NCI-H510A (cell line): ENCODE data around the gene USO1.
A peak's percentile ranks its signal among the peaks of the same experiment; 100 is the strongest.
"Not testable (repeated sequence)": the region's sequence is repeated elsewhere in the genome, so short reads cannot be mapped to it uniquely, and the experiment has no call there.

ENCODE experiments used
- DNase-seq: peaks from one replicate; lab custom pipeline; 2025; lab: John Stamatoyannopoulos, UW

The USO1 gene

DNA sequence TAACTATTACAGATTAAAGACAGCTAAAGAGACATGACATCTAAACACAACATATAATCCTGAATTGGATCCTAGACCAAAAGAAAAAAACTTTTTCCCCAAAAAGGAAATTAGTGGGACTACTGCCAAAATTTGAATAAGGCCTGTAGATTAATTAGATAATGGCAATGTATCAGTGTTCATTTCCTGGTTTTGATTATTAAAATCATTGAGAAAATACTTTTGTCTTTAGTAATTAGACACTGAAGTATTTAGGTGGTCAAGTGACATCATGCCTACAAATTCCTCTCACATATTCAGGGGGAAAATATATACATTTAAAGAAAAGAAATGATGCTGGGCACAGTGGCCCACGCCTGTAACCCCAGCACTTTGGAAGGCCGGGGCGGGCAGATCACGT, 10.4 kb upstream of the USO1 start:
- no peak for DNase-seq

DNA sequence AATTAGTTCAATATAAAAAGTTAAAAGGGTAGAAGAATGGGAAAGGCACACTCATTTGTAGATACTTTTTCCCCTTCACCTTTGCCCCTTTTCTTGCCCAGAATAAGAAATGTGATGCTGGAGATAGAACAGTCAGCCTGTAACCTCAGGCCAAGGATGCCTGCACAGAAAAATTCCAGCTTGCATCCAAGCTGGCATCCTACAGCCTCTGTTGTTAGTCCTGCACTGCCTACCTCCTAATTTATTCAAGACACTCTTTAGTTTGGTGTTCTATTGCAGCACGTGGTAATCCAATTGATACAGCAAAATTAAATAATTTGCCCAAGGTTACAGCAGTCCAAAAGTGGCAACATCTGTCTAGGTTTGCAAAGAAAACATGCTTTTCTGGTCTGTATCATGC, 9.7 kb upstream of the USO1 start:
- no peak for DNase-seq

DNA sequence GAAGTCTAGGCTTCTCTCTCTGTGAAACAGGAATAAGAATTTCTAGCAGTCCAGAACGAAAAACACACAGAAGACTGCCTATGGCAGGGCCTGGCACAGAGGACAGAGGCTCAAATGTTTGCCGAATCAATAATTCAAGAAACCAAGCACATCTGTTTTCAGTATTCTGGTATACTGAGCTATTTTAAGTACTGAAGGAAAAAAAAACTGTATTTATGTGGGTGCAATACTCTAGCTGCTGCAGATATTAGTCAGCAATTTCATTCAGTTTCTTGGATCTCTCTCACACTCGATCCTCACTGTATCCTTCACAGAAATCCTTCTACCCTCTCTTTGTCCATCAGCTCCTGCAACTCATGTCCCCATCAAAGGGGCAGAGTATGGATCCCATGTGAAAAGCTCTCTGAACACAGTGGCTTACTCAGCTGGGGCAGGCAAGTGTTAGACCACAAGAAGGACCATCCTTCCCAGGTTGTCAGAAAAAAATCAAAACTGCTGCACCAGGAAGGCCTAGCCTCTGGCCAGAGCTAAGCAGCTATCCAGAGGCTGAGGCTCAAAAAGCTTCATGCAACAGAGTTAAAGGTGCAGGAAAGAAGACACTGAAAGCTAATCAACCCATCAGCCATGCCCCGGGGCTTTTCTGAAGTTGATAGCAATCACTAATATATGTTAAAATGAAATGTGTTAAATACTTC, 9.1 kb upstream of the USO1 start:
- DNase-seq = no peak

DNA sequence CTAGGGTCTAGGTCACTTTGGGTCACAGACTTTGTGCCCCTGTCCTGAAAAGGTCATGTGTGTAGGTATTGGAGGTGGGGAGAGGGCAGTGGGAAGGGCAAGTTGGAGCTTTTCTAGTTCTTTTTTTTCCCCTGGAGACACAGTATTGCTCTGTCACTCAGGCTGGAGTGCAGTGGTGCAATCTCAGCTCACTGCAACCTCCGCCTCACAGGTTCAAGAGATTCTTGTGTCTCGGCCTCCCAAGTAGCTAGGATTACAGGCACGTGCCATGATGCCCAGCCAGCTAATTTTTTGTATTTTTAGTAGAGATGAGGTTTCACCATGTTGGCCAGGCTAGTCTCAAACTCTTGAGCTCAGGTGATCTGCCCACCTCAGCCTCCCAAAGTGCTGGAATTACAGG, 8.3 kb upstream of the USO1 start:
- DNase-seq = not testable (repeated sequence)

DNA sequence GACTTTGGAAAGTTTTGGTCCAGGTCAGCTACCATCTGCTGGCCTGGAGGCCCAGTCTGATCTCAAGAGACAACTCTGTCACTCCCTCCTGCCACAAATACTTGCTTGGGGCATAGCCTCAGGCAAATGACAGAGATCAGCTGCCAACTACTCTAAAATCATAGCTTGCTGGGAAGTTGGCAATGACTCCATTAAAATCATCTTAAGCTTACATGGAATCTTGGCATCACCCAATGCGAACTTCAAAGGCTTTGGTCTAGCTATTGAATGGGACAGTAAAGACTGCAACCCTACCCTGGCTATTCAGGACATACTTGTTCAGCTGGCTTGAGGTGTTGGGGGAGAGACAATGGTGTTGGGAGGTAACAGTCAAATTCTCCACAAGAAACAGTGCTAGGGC, 7.0 kb upstream of the USO1 start:
- DNase-seq = no peak

DNA sequence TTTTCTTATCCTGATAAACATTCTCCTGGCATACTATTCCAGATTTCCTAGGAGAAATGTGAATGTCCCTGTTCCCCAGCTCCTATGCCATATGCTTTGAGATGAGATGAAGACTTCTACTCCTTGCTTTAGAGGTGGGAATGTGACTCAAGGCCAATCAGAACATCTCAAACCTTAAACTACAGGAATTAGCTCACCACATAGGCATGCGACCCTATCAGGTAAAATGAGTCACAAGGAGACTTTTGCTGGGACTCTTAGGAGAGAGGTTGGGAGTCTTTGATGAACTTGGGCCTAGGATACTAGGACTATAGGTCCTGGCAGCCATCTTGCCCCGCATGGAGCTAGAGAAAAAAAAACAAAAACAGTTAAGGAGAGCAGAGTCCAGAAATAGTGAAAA, 5.8 kb upstream of the USO1 start:
- no peak for DNase-seq

DNA sequence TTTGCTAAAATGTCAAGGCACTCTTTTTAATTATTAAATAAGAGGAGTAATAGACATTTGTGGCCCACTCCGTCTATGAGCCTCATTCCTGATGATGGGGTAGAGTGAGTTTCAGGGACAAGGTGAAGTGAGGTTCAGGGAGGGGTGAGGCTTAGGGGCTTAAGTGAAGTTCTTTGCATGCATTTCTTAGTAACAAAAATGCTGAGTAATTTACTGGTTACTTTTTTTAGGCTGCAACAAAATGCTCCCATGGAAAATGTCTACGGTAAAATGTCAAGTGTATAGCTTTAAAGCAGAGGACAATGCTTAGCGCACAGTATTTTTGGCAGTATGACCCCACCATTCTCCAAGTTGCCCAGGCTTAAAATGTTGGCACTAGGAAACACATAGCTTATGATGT, 2.0 kb upstream of the USO1 start:
- DNase-seq = no peak

DNA sequence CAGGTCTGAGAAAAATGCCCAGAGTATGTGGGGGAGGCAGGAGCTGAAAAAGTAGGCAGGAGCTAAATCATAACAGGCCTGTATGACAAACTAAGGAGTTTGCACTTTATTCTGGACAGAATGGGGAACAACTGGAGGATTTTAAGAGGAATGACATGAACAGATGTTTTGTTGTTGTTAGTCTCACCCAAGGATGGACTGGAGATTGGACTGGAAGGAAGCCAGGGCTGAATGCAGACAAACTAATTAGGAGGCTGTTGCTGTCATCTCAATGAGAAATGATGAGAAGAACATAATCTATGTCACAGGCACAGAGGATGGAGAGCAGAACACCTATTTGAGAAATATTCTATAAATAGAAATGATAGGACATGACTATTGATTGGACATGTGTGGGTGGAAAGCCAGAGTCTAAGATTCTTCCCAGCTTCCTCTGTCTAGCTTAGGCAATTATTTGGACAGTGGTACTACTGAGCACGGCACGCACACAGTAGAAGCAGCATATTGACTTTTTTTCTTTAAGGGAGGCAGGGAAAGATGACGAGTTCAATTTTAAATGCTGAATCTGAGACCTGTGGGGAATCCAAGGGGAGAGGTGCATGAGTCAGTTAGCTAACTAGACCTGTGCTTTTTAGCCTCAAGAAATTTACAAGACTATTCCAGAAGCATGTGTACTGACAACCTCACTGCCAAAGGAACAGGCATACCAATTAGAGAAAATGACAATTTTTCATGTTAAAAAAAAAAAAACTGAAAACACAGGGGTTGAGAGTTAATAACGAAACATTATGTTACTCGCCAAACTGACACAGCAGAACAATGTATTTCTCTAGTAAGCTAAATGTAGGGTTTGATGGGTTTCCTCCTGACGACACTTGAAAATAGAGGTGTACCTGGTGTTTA, 963 bp upstream of the USO1 start:
- DNase-seq = no peak

DNA sequence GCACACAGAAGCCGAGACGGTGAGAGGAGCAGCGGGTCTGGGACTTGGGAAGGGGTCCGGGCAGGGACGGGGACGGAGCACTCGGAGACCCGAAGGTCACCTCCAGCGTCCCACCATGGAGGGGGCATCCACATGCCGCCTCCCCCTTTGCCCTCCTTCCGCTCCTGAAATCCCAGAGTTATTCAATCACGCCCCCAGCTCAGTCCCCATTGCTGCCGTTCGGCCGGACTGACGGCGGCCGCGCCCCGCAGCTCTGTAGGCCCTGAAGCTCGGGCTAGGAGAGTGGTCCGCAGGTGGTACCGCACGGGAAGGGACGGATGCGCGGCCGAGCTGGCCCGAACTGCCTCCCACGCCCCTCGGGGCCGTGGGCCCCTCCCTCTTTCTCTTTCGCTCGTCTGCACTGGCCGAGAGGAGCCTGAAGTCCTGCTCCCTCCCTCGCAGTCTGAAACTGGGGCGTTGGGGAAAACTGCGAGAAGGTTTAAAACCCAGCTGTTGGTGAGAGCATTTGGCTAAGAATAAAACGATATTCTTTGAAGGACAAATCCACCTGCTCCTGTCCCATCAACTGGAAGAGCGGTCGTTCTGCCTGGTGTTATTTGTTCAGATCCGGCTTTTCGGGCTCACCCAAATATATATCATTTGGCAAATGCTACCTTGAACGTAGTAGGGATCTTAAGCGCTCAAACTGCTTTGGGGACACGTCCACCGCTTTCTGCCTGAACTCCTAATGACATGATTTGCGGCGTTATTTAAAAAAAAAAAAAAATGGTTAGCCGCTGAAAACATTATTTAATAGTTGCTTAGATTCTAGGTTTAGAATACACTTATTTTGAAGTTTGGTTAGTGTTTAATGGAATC, 719 bp downstream of the USO1 start:
- peak; percentile 37 for DNase-seq

DNA sequence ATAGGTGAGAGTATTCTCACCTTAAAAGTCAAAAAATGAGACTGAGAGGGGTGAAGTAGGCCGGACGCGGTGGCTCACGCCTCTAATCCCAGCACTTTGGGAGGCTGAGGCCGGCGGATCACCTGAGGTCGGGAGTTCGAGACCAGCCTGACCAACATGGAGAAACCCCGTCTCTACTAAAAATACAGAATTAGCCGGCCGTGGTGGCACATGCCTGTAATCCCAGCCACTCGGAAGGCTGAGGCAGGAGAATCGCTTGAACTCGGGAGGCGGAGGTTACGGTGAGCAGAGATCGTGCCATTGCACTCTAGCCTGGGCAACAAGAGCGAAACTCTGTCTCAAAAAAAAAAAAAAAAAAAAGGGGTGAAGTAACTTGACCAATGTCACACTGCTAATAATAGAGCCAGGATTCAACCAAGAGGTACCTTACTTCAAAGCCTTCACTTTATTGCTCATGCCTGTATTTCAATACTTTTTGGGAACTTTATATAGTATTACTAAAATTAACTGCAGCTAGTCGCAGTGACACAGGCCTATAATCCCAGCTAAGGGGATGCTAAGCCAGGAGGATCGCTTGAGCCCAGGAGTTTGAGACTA, 1.7 kb downstream of the USO1 start:
- DNase-seq = not testable (repeated sequence)

DNA sequence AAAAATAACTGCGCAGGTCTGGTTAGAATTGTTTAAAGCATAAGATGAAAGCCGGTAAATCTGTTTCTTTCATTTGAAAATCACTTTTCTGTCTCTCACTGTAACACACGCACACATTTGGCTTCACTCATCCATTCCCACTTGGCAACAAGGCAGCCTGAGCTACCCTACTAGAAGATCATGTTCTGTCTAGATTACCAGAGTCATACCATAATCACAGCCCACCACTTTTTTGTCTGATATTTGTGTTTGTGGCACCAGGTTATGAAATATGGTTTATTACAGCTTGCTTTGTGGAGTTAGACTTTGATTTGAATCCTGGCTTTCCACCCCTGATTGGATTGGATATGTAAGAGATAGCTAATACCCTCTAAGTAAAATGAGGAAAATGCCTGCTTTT, 2.2 kb downstream of the USO1 start:
- DNase-seq = no peak

DNA sequence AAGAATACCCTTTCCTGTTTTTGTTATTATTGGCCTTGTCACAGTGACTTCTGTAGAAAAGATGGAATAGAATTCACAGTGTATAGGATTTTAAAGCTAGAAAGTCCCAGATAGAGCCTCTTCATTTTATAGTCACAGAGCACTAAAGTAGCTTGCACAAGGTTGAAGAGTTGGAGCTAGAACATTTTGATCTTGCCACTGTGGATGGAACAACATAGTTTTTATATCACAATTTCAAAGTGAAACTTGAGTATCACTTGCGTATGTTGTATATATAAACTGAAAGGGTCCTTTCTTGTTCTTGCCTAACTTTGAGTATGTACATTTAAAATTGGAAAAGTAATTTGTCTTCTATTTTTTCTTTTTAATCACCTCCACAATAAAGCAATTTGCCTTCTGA, 2.7 kb downstream of the USO1 start:
- no peak for DNase-seq

DNA sequence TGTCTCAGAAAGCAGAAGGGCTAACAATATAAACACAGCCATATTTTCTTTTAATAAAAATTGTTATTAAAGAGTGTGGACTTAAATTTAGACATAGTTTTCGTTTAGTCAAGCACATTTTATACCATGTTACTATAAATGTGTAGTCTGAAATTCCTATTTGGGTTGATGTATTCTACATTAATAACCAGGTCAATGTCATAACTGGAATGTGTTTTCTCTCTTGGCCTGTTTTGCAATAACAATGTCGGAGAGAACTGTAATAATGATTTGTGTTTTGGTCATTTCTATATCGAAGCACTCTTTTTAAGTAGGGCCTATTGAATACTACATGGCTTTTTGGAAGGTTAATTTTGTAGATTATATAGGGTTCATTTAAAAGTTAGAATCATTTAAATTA, 5.5 kb downstream of the USO1 start:
- no peak for DNase-seq

DNA sequence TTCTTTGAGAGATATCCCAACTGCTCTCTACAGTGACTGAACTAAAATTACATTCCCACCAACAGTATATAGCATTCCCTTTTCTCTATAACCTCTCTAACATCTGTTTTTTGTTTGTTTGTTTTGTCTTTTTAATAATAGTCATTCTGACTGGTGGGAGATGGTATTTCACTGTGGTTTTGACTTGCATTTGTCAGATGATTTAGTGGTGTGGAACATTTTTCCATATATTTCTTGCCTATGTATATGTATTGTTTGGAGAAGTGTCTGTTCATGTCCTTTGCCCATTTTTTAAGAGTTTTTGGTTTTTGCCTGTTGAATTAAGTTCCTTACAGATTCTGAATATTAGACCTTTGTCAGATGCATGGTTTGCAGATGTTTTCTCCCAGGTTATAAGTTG, 9.0 kb downstream of the USO1 start:
- DNase-seq = no peak

DNA sequence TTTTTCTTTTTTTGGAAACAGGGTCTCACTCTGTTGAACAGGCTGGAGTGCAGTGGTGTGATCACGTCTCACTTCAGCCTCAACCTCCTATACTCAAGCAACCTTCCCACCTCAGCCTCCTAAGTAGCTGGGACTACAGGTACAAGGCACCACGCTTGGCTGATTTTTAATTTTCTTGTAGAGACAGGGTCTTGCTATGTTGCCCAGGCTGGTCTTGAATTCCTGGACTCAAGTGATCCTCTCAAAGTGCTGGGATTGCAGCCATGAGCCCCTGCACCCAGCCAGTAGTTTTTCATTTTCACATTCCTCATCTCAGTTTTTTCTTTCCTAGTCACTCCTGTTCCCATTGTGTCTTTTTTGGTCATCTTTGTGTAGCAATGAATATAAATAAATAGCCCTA, 11.1 kb downstream of the USO1 start:
- DNase-seq = no peak

DNA sequence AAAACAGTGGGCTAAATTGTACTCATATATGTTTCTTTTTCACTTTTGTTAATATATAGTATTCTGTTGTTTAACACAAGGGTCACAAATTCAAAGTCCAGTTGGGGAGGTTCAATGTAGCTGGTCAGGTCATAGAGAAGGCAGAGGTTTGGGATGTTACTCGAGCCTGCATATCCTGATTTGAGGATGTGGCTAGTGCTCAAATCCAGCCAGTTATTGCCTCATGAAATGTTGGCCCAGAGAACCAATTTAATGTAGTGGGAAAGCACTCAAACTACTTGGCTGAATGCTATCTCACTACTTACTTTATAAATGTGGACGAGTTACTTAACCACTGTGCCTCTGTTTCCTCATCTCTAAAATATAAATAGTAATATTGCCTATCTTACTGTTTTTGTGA, 12.5 kb downstream of the USO1 start:
- DNase-seq = no peak

DNA sequence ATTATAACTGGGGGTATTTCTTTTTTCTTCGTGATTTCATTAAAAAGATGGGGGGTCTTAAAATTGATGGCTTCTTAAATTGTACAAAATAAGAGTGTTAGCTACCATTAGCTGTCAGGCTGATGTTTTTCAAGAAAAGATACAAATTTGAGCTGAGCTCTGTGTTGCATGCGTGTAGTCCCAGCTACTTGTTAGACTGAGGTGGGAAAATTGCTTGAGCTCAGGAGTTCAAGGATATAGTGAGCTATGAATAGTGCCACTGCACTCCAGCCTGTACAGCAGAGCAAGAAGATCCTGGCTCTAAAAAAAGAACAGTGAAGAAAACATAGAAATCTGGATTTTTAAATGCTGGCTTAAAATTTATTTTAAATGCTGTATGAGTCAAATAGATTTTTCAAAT, 13.0 kb downstream of the USO1 start:
- DNase-seq = no peak

DNA sequence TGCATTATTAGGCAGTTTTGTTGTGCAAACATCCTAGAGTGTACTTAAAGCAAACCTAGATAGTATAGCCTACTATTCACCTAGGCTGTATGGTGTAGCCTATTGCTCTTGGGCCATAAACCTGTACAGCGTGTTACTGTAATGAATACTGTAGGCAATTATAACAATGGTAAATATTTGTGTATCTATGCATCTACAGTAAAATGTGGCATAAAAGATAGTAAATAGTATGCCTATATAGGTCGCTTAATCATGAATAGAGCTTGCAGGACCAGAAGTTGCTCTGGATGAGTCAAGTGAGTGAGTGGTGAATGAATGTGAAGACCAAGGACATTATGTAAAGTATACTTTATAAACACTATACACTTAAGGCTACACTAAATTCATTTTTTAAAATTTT, 16.6 kb downstream of the USO1 start:
- DNase-seq = no peak

DNA sequence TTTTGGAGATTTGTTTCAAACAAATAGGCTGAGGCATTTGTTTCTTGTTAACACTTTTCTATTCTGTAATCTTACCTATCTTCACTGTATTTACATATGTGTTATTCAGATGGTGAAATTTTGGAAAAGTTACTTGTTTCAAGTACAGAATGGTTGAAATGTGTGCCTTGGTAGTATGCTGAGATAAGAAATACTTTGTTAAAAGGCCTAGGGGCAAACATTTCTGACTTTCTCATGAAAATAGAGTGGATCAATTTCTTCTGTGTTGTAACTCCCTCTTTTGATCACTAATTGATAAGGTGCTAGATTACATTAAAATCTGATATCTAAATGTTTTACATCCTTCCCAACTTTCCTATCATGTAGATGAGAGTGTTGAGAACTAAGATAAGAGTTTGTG, 18.1 kb downstream of the USO1 start:
- no peak for DNase-seq

DNA sequence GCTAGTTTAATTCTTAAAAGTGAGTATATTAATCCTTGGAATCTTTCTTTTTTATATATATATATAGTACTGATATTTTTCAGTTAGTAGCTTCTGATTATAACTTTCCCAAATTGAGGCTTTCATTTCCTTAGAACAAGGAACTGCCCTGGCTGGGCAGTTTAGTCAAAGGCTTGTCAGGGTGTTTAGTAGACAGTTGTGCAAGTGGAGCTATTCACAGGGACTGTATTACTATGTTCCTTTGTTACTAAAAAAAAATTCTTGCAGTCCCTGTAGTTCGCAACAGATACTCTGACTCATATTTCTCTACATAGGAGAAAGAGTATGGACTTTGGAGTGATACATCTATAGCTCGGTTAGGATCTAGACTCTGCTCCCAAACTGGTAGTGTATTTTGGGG, 20.8 kb downstream of the USO1 start:
- DNase-seq = no peak

DNA sequence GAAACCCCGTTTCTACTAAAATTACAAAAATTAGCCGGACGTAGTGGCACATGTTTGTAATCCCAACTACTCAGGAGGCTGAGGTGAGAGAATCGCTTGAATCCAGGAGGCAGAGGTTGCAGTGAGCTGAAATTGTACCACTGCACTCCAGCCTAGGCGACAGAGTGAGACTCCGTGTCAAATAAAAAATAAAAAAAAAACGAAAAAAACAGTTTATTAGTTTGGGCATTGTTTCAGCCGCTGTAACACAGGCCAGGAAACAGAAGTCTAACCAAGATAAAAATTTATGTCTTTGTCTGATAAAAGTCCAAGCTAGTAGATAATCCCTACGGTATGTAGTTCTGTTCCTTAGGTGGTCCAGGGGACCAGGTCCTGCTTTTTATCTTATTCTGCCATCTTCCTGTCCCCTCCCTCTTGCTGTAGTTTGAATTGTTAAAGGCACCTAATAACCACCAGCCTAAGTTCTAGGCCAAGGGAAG, 21.4 kb downstream of the USO1 start:
- no peak for DNase-seq

DNA sequence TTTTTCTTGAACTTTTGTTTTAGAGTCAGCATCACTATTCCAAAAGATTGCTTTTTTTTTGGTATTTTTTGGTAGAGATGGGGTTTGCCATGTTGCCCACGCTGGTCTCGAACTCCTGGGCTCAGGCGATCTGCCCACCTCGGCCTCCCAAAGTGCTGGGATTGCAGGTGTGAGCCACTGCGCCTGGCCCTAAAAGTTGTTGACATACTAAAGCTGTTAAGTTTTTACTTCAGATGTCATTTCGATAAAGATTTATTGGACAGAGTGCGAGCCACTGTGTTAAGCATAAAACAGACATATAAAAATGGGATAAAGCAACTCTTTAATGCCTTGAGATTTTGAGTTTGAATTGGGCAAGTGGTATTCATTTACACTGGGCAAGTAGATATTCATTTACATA, 28.3 kb downstream of the USO1 start:
- DNase-seq = no peak
